NK-92 treated with Interleukin-12 subunit alpha and Interleukin-12 subunit beta, amount 100 ng/mL, for 24 hours (cell line): ENCODE measurements around the gene CLCN6.

Source experiments
- DNase-seq: peaks from one replicate; lab custom pipeline; 2025; lab: John Stamatoyannopoulos, UW

CLCN6 gene

DNA sequence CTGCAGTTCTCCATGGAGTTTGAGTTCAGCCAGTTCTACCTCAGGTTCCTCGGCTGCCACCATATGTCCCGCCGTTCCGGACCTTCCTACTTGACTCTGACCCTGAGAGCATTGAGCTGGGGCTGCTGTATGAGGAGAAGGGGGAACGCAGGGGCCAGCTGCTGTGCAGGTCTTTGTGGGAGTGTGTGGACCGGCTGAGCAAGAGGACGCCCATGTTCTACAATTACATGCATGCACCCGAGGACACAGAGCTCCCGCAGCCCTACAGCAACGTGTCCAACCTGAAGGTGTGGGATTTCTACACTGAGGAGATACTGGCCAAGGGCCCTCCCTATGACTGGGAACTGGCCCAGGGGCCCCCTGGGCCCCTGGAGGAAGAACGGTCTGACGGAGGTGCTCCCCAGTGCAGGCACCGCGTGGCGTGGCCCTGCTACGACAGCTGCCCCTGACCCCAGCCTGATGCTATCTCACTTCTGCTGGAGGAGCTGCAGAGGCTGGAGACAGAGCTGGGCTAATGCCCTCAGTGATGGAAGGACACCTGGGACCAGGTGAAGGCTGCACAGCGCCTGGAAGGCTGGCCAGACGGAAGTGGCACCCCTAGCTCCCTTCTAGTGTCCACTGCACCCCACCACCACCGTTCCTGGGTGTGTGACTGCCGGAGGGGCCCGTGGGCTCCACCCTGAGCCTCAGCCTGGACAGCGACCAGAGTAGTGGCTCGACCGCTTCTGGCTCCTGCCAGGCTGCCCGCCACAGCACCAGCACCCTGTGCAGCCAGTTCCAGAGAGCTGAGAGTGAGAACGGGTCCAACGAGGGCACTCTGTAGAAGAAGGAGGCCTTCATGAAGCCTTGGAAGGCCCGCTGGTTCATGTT lies 73.6 kb downstream of the CLCN6 start:
- DNase-seq: no peak

DNA sequence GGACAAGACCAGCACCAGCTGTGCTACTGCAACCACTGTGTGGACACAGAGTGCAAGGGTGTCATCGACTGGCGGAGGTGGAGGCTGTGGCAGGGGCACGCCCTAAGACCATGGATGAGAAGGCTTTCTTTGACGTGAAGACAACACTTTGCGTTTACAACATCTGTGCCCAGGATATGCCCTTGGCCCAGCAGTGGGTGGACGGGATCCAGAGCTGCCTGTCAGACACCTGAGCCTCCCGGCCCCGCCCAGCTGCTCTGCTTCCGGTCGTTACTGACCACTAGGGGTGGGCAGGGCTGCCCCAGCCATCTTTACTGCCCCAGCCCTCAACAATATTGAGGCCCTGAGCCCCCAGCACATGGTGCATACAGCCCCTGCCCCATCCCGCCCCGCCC lies 74.2 kb downstream of the CLCN6 start:
- DNase-seq: no peak

GRCh38 chr1:11880911-11881748 lies 75.1 kb downstream of the CLCN6 start:
- DNase-seq: no peak

- DNase-seq: no peak
Observed at GRCh38 chr1:11881749-11882441, 75.9 kb downstream of the CLCN6 start.

DNA sequence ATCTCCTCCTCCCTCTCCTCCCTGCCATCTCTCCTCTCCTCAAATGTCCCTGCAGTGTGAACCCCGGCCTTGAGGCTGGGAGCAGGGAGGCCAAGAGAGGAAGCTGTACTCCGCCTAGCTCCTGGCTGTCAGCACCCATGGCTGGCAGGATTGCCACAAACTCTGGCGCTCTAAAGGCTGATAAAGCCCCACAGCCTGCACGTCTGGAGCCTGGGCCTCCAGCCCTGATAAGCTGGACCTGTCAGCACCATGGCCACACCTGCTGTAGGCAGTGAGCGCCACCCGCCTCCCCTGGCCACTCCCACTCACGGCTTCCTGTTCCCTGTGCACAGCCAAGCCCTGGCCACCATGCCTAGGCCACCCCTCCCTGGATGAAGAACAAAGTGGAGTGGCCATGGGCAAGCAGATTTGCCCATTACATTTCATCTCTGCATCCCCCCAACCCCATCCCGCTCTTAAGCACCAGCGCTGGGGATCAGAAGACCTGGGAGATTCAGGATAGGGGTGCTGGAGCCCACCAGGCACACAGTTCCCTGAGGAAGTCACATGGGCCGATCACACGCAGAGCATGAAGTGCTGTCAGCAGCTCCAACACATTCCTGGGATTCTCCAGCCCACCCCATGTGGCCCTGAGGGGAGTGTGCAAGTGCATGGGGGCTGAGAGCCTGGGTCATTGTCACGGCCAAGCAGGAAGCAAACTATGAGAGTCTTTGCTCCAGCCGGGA lies 77.0 kb downstream of the CLCN6 start:
- no peak for DNase-seq

DNA sequence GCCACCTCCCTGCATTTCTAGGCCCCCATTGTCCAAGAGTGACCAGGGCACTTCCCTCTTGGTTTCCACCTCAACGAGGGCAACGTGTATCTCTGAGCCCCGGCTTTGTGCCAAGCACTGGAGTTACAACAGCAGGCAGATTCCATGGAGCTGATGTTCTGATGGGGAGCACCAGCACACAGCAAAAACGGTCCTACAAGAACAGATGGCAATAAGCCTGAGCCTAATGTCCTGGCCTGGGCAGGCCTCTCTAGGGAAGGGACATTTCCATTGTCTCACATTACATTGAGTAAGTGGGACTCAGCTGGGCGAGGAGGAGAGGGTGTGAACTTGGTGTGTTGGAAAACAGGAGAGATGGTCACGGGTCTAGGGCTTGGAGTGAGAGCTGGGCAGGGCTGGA lies 79.9 kb downstream of the CLCN6 start:
- no peak for DNase-seq

DNA sequence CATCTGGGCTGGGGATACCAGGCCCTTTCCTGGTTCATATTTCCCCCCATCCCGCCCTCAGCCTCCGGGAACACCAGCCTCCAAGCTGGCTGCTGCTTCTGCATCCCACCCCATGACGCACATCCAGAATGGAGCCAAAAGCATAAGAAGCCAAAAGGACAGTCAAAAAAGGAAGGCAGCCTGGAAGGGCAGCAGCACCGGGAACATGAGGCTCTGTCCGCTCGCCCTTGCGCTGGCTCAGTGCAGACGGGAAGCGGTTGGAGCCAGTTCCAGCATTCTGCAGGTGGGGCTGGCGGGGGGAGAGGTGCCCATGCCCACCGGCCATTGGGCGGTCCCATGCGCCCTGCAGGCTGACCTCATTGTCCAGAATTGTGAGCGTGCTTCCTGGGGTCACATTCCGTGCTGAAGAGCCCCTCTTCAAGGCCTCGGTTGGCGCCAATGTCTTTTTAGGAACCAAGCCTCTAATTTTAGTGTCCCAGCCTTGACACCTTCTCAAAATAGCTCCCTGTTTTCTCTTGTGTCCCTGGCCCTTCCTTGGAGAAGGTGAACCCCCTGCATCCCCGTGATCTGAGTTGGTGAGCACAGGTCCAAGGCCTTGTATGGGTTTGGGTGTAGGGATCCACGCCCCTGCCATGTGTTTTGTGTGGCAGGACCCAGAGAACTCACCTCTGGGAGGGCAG lies 81.1 kb downstream of the CLCN6 start:
- DNase-seq: no peak

DNA sequence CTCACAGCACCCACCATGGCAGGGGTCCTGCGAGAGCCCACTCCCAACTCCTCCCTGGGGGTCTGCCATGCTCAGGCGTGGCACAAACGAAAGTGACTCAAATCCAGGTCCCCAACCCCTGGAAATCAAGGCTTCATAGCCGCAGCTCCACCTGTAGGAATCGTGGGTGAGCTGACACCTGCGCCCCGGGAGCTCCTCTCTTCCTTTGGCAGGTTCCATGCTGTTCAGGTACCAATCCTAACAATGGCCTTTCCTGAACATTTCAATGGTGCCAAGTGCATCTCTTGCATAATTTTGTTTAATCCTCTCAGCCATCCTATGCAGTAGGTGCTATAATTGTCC lies 81.6 kb downstream of the CLCN6 start:
- DNase-seq: no peak

DNA sequence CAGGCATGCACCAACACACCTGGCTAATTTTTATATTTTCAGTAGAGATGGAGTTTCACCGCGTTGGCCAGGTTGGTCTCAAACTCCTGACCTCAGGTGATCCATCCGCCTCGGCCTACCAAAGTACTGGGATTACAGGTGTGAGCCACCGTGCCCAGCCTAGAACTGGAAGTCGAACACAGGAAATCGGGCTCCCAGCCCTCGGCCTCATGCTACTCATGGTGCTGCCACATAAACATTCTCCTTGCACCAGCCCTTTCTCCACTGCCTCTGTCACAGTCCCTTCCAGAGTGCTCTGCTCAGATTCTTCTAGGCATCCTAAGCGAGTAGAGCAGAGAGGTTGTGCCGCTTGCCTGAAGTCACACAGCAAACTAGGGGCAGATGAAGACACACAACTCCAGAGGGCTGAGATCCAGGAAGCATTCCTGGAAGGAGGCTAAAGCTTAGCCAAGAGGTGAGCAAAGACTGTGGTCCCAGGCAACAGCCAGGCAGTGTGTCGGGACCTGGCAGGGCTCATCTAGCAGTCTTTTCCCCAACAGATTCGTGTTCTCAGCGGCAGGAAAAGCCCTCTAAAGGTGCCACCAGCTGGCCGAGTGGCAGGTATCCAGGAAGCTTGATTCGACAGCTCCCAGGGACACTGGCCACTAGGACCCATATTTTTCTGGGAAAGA lies 82.3 kb downstream of the CLCN6 start:
- DNase-seq: no peak

DNA sequence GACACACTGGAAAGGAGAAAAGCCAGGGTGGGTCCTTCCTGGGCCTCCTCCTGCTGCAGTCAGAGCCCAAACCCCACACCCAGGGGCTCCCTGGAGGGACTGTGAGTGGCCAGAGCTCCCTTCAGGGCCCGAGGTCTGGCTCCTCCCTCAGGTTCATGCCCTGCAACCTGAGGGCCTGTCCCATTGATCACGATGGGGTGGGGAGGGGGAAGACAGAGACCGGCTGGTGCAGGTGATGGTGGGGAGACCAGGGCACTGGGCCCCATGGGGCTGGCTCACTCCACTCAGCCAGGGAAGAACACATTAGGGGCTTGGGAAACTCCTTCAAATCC lies 82.9 kb downstream of the CLCN6 start:
- no peak for DNase-seq

- DNase-seq: no peak
Observed at GRCh38 chr1:11891433-11892186, 85.6 kb downstream of the CLCN6 start.
